HEK293 (cell line): ENCODE results near the gene UMAD1.

Experiments used
- ATF2 ChIP-seq: fragments of 450-650 bp; formaldehyde crosslinking; IDR thresholded peaks from 2 replicates; pipeline ENCODE4 v1.5.1; 2016; ENCODE audit warnings: missing biosample characterization, missing genetic modification characterization, low read depth
- FEZF1 ChIP-seq: fragments of 450-650 bp; formaldehyde crosslinking; IDR thresholded peaks from 2 replicates; pipeline ENCODE4 v1.5.1; 2016; ENCODE audit warnings: missing biosample characterization, missing genetic modification characterization
- HOXA7 ChIP-seq: sonication (generic); formaldehyde crosslinking; IDR thresholded peaks from 2 replicates; pipeline ENCODE4 v1.8.1; 2022; ENCODE audit warnings: missing genetic modification reagents, borderline replicate concordance
- KLF1 ChIP-seq: fragments of 450-650 bp; formaldehyde crosslinking; IDR thresholded peaks from 2 replicates; pipeline ENCODE4 v1.5.1; 2016; ENCODE audit warnings: missing biosample characterization, missing genetic modification characterization
- KLF9 ChIP-seq: fragments of 450-650 bp; formaldehyde crosslinking; IDR thresholded peaks from 2 replicates; pipeline ENCODE4 v1.5.1; 2016; ENCODE audit warnings: missing biosample characterization, missing genetic modification characterization, low read depth
- PRDM2 ChIP-seq: fragments of 450-650 bp; formaldehyde crosslinking; IDR thresholded peaks from 2 replicates; pipeline ENCODE4 v1.5.1; 2016; ENCODE audit warnings: missing biosample characterization, missing genetic modification characterization, borderline replicate concordance
- ZBTB20 ChIP-seq: fragments of 450-650 bp; formaldehyde crosslinking; IDR thresholded peaks from 2 replicates; pipeline ENCODE4 v1.5.1; 2016; ENCODE audit warnings: missing biosample characterization, missing genetic modification characterization
- ZBTB48 ChIP-seq: fragments of 450-650 bp; formaldehyde crosslinking; IDR thresholded peaks from 2 replicates; pipeline ENCODE4 v1.5.1; 2016; ENCODE audit warnings: missing biosample characterization, missing genetic modification characterization
- ZBTB49 ChIP-seq: fragments of 450-650 bp; formaldehyde crosslinking; IDR thresholded peaks from 2 replicates; pipeline ENCODE4 v1.5.1; 2016; ENCODE audit warnings: missing biosample characterization, missing genetic modification characterization, low read depth
- ZFHX2 ChIP-seq: fragments of 450-650 bp; formaldehyde crosslinking; conservative IDR thresholded peaks from 2 replicates; pipeline ENCODE4 v1.5.1; 2016; ENCODE audit warnings: missing biosample characterization, missing genetic modification characterization
- ZFP41 ChIP-seq: fragments of 450-650 bp; formaldehyde crosslinking; IDR thresholded peaks from 2 replicates; pipeline ENCODE4 v1.5.1; 2016; ENCODE audit warnings: missing biosample characterization, missing genetic modification characterization, borderline replicate concordance
- ZNF132 ChIP-seq: fragments of 450-650 bp; formaldehyde crosslinking; IDR thresholded peaks from 2 replicates; pipeline ENCODE4 v1.5.1; 2017; ENCODE audit warnings: missing biosample characterization, missing genetic modification characterization, borderline replicate concordance
- ZNF335 ChIP-seq: fragments of 450-650 bp; formaldehyde crosslinking; conservative IDR thresholded peaks from 2 replicates; pipeline ENCODE4 v1.5.1; 2016; ENCODE audit warnings: missing biosample characterization, missing genetic modification characterization
- ZNF473 ChIP-seq: fragments of 450-650 bp; formaldehyde crosslinking; IDR thresholded peaks from 2 replicates; pipeline ENCODE4 v1.5.1; 2017; ENCODE audit warnings: missing biosample characterization, missing genetic modification characterization
- ZNF488 ChIP-seq: fragments of 450-650 bp; formaldehyde crosslinking; IDR thresholded peaks from 2 replicates; pipeline ENCODE4 v1.5.1; 2016; ENCODE audit warnings: missing biosample characterization, missing genetic modification characterization
- ZNF513 ChIP-seq: fragments of 450-650 bp; IDR thresholded peaks from 2 replicates; pipeline ENCODE4 v1.5.1; 2018; ENCODE audit warnings: missing biosample characterization, missing genetic modification characterization
- ZNF514 ChIP-seq: fragments of 450-650 bp; formaldehyde crosslinking; IDR thresholded peaks from 2 replicates; pipeline ENCODE4 v1.5.1; 2016; ENCODE audit warnings: missing biosample characterization, missing genetic modification characterization
- ZNF707 ChIP-seq: fragments of 450-650 bp; formaldehyde crosslinking; IDR thresholded peaks from 2 replicates; pipeline ENCODE4 v1.5.1; 2016; ENCODE audit warnings: missing biosample characterization, missing genetic modification characterization
- ZNF837 ChIP-seq: fragments of 450-650 bp; formaldehyde crosslinking; IDR thresholded peaks from 2 replicates; pipeline ENCODE4 v1.5.1; 2016; ENCODE audit warnings: missing biosample characterization, missing genetic modification characterization
- TF ChIP-seq, protein P1 (sequence below): fragments of 450-650 bp; formaldehyde crosslinking; IDR thresholded peaks from 2 replicates; pipeline ENCODE4 v1.5.0; 2017; ENCODE audit warnings: missing biosample characterization, missing genetic modification characterization, borderline replicate concordance
- TF ChIP-seq, protein P2 (sequence below): fragments of 450-650 bp; formaldehyde crosslinking; IDR thresholded peaks from 2 replicates; pipeline ENCODE4 v1.5.1; 2016; ENCODE audit warnings: missing biosample characterization, missing genetic modification characterization

UMAD1 gene

DNA sequence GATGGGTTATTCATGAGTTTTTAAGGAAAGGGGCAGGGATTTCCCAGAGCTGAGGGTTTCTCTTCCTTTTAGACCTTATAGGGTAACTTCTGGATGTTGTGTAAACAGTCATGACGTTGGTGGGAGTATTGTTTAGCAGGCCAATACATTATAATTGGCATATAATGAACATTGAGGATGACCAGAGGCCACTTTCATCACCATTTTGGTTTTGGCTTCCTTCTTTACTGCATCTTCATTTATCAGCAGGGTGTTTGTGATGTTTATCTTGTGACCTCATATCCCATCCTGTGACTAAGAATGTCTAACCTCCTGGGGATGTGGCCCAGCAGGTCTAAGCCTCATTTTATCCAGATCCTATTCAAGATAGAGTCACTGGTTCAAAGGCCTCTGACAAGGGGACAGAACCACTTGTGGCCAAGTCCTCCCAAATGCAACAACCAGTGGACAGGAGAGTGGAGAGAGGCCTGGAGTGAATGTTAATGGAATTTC is 155.1 kb downstream of the UMAD1 start (continued):
- TF ChIP-seq ZNF513 (tag by site-specific recombination): no peak
- TF ChIP-seq, protein P1, sequence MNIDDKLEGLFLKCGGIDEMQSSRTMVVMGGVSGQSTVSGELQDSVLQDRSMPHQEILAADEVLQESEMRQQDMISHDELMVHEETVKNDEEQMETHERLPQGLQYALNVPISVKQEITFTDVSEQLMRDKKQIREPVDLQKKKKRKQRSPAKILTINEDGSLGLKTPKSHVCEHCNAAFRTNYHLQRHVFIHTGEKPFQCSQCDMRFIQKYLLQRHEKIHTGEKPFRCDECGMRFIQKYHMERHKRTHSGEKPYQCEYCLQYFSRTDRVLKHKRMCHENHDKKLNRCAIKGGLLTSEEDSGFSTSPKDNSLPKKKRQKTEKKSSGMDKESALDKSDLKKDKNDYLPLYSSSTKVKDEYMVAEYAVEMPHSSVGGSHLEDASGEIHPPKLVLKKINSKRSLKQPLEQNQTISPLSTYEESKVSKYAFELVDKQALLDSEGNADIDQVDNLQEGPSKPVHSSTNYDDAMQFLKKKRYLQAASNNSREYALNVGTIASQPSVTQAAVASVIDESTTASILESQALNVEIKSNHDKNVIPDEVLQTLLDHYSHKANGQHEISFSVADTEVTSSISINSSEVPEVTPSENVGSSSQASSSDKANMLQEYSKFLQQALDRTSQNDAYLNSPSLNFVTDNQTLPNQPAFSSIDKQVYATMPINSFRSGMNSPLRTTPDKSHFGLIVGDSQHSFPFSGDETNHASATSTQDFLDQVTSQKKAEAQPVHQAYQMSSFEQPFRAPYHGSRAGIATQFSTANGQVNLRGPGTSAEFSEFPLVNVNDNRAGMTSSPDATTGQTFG (tag by site-specific recombination): no peak
- TF ChIP-seq ZBTB48 (tag by site-specific recombination): no peak
- peak; percentile 70 for TF ChIP-seq FEZF1
- TF ChIP-seq ZFP41 (tag by site-specific recombination): no peak
- TF ChIP-seq ZNF514 (tag by site-specific recombination): no peak
- no peak for TF ChIP-seq ZNF488 (tag by site-specific recombination)
- no peak for TF ChIP-seq ZFHX2 (tag by site-specific recombination)
- TF ChIP-seq ZNF837 (tag by site-specific recombination): no peak
- no peak for TF ChIP-seq KLF1 (tag by site-specific recombination)
- TF ChIP-seq KLF9 (tag by site-specific recombination): no peak
- TF ChIP-seq HOXA7: no peak
- no peak for TF ChIP-seq ZNF707 (tag by site-specific recombination)
- no peak for TF ChIP-seq ATF2
- TF ChIP-seq ZNF473 (tag by site-specific recombination): no peak
- no peak for TF ChIP-seq ZNF132 (tag by site-specific recombination)
- no peak for TF ChIP-seq ZNF335 (tag by site-specific recombination)
- no peak for TF ChIP-seq PRDM2 (tag by site-specific recombination)
- TF ChIP-seq ZBTB20 (tag by site-specific recombination): no peak
- TF ChIP-seq, protein P2, sequence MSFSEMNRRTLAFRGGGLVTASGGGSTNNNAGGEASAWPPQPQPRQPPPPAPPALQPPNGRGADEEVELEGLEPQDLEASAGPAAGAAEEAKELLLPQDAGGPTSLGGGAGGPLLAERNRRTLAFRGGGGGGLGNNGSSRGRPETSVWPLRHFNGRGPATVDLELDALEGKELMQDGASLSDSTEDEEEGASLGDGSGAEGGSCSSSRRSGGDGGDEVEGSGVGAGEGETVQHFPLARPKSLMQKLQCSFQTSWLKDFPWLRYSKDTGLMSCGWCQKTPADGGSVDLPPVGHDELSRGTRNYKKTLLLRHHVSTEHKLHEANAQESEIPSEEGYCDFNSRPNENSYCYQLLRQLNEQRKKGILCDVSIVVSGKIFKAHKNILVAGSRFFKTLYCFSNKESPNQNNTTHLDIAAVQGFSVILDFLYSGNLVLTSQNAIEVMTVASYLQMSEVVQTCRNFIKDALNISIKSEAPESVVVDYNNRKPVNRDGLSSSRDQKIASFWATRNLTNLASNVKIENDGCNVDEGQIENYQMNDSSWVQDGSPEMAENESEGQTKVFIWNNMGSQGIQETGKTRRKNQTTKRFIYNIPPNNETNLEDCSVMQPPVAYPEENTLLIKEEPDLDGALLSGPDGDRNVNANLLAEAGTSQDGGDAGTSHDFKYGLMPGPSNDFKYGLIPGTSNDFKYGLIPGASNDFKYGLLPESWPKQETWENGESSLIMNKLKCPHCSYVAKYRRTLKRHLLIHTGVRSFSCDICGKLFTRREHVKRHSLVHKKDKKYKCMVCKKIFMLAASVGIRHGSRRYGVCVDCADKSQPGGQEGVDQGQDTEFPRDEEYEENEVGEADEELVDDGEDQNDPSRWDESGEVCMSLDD (tag by site-specific recombination): no peak
- no peak for TF ChIP-seq ZBTB49 (tag by site-specific recombination)
